K562 treated with DMSO at 1 percent for 4 hours (cell line): Measurements from ENCODE around the gene TEX101. TPM values are rescaled to one million over a fixed set of nuclear protein-coding genes. Genes with fewer than 3 reads are reported as not detected.

Experiments
- total RNA-seq: library from RNA; unstranded; fragments of 300-600 nt; gene quantifications from 2 replicates; pipeline ENCODE4 v1.2.3, GENCODE V29; 2022; ENCODE audit not compliant: insufficient read depth

TEX101 gene, protein sequence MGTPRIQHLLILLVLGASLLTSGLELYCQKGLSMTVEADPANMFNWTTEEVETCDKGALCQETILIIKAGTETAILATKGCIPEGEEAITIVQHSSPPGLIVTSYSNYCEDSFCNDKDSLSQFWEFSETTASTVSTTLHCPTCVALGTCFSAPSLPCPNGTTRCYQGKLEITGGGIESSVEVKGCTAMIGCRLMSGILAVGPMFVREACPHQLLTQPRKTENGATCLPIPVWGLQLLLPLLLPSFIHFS
- 0.76 and 1.6 TPM in 2 replicates for total RNA-seq

DNA sequence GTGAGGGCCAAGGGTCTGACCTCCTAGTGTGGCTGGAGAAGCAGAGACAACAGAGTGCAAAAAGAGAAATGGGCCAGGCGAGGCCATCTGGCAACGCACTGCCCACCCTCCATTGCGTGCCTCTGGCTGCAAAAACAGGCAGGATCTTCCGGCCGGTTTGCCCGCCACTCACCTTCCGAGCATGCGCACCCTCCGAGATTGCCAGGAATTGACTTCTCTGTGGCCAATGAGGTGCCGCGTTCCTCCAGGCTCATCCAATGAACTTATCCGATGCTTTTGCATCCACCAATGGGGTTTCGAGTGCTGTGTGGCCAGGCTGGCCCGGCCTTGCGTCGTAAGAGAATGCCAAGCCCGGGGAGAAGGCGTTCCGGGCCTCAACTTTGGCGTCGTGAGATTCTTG, at the start of gene TEX101:
Gene TEX101, plus strand, starts transcription at position 337 of the 400 bp plus-strand sequence. CDS start 1,030 bp downstream, outside the sequence.

DNA sequence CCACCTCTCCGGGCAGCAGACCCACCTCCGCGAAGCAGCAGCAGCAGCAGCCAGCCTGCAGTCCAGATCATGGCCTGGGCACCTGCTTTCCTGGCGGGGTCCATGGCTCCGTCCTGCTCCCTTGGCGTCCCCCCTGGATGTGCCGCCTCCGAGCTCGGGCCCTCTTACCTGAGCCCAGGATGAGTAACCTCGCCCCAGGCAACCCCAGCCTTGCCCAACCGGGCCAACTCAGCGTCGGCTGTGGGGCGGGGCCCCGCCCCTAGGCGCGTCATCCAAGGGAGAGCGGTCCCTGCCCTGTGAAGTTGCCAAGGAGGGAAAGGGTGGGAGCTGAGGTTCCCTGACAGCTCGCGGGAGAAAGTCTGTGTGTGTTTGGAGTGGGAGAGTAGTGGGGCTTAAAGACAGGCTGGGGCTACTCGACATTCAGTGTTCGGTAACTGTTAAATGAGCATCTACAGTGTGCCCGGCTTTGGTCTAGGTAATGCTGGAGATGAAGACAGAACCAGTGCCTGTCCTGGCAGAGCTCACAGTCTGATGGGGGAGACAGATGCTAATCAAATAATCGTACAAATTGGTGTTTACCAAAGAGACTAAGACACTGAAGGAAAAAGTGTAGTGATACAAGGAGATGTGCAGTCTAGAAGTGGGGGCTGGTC, 50.9 kb downstream of the TEX101 start, which contains the start of gene LYPD3:
Gene LYPD3, minus strand, starts transcription at position 141 of the 653 bp plus-strand sequence. Its CDS starts 37 bp downstream, at position 104.

Other genes with a start within 250 kb of the TEX101 start
- not detected in 2 replicates for gene PSG5, start 228.4 kb upstream of the TEX101 start, total RNA-seq
- not detected in 2 replicates for gene PSG4, start 209.3 kb upstream of the TEX101 start, total RNA-seq
- not detected in 2 replicates for gene PSG9, start 145.4 kb upstream of the TEX101 start, total RNA-seq
- gene CD177, start 61.2 kb upstream of the TEX101 start, total RNA-seq, result not detected in 2 replicates
- 1.2 TPM in 1 of 2 replicates, not detected in the other for gene LYPD3, start 50.7 kb downstream of the TEX101 start, total RNA-seq
- 10.0 and 14.5 TPM in 2 replicates for gene PHLDB3, start 89.9 kb downstream of the TEX101 start, total RNA-seq
- gene ETHE1, start 112.3 kb downstream of the TEX101 start, total RNA-seq, result 18.3 and 26.5 TPM in 2 replicates
- gene ZNF575, start 118.3 kb downstream of the TEX101 start, total RNA-seq, result 0.98 and 1.4 TPM in 2 replicates
- gene XRCC1, start 160.6 kb downstream of the TEX101 start, total RNA-seq, result 47.9 and 49.2 TPM in 2 replicates
- 4.8 and 6.7 TPM in 2 replicates for gene PINLYP, start 160.9 kb downstream of the TEX101 start, total RNA-seq
- 5.4 and 10.9 TPM in 2 replicates for gene IRGQ, start 181.2 kb downstream of the TEX101 start, total RNA-seq
- 6.1 and 6.6 TPM in 2 replicates for gene ZNF576, start 181.7 kb downstream of the TEX101 start, total RNA-seq
- gene SRRM5, start 197.2 kb downstream of the TEX101 start, total RNA-seq, result 0.67 TPM in 1 of 2 replicates, not detected in the other
- 51.8 and 54.5 TPM in 2 replicates for gene ZNF428, start 204.7 kb downstream of the TEX101 start, total RNA-seq
- 2.9 and 4.4 TPM in 2 replicates for gene CADM4, start 225.0 kb downstream of the TEX101 start, total RNA-seq